ENCODE data around the gene SLC43A3.
"Not testable (repeated sequence)": the region's sequence is repeated elsewhere in the genome, so short reads cannot be mapped to it uniquely, and the experiment has no call there.

The SLC43A3 gene

DNA sequence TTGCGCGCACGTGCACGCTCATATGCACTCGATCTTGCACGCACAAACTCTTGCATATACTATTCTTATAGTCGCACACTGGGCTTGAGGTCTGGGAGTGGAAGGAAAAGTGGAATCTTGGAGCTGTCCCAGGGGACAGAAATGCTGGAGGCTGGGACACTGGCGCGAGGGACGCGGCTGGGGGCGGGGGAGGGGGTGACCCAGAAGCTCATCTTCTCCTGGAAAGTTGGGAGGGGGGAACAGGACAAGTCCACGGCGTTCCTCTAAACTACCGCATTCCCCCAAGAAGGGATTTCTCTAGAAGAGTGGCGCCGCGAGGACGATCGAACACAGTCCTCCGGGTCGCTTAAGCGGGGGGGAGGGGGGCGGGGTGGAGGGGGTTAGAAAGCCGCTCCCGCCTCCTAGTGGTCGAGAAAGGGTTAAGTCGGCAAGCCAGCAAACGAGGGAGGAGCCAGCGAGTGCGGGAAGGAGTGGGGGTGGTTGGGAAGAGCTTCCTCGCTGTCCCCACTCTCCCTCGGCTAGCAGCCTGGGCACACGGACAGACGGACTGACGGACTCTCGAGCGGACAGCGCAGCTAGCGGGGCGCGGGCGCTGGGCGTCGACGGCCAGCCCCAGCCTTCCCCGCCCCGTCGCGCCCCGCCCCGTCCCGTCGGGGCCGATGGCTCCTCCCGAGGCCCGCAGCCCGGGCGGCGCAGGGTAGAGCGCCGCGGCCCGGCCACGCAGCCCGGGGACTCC is 33.3 kb upstream of the SLC43A3 start, which contains the start of gene RTN4RL2:
Gene RTN4RL2 (plus strand): TSS at position 507 of the 736 bp plus-strand sequence. CDS start 338 bp downstream, outside the sequence.
- peak in 1 of 56 donors; percentile 14 for DNase-seq

DNA sequence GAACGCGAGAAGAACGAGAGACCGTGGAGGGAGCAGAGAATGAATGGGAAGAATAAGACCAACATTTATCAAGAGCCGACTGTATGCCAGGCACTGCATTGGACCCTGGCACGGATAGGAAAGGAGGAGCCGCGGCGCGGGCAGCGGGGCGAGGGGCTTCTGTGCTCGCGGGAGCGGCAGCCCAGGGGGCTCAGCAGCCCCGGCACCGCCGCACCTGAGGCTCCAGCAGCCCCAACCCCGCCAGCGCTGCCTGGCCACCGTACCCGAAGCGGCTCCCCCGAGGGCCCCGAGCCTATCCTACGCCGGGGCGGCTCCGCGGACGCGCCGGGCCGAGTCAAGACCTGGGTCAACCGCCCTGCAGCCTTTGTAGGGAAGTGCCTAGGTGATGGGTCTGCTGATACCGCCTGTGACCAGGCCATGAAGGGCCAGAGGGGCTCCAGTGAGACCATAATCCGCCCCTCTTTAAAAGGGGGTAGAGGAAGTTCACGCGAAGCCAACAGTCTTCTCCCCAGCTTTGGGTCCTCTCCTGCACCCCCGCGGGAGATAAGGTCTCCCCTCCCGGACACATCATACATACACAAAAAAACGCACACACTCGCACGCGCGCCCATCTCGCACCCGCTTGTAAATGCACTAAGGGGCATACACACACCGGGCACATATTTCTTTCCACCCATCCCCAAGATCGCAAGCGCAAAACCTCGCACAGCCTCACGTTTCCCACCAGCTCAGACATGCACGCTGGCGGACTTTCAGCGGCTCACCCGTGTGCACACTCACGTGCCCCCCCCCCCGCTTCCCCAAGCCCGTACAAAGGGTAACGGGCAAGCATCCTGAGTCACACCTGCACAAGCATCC is 32.5 kb upstream of the SLC43A3 start:
- no peak for DNase-seq

DNA sequence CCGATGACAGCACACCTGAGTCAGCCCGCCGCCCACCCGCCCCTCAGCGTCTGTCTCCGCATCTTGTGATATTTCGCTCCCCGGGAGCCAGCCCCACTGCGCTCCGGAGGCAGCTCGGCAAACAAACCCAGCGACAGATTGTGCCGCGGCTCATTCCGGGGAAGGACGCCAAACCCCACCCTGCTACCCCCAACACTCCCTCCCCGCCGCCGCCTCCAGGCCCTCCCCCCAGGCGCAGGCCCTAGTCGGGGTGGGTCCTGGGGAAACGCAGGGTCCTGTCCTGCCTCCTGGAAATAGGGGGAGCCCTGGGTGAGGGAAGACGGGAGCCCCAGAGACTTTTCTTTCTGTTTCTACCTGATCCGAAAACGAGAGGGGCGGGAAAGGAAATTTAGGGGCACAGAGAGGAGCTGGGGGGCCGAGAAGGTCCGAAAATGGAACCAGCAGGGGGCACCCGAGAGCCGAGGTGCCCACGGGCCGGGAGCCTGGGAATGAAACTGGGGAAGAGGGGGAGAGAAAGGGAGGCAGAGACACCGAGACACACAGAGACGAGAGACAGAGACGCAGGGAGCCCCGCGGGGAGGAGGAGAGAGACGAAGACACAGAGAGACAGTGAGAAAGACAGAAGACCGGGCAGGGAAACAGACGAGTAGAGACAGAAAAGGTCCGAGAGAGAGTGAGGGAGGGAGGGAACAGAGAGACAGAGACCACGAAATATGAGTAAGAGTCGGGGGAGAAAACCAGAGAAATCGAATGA is 31.7 kb upstream of the SLC43A3 start:
- peak in 23 of 56 donors; percentile 5 to 70 (median 23) for DNase-seq

DNA sequence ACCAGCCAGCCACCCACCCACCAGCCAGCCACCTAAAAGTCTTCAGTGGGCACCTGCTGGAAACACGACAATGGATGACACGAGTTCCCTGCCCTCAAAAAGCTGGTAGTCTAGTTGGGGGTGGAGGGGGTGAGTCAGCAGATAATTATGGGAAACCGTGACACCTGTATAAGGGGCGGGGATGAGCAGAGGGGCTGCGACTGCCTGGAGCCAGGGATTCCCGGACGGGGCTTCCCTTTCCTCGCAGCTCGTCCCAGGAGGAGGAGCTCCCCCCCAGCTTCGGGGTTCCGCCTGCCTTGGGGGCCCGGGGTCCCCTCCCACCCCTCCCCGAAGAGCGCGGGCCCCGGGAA is 31.1 kb upstream of the SLC43A3 start:
- peak in 4 of 56 donors; percentile 9 to 70 (median 21) for DNase-seq

DNA sequence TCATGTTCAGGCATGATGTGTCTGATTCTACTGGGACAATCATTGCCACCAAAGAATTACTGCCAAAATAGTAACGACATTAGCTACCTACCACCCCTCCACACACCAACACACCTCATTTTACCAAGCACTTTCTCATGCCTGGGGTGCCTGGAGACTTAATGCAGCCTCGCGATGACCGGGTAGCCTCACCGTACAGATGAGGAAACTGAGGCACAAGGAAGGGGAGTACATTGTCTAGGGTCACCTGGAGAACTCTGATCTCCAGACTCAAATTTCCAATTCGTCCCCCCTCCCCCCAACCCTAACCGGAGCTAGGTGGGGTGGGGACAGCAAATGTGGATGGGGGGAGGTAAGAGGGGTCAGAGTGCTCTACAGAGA is 30.7 kb upstream of the SLC43A3 start:
- no peak for DNase-seq

DNA sequence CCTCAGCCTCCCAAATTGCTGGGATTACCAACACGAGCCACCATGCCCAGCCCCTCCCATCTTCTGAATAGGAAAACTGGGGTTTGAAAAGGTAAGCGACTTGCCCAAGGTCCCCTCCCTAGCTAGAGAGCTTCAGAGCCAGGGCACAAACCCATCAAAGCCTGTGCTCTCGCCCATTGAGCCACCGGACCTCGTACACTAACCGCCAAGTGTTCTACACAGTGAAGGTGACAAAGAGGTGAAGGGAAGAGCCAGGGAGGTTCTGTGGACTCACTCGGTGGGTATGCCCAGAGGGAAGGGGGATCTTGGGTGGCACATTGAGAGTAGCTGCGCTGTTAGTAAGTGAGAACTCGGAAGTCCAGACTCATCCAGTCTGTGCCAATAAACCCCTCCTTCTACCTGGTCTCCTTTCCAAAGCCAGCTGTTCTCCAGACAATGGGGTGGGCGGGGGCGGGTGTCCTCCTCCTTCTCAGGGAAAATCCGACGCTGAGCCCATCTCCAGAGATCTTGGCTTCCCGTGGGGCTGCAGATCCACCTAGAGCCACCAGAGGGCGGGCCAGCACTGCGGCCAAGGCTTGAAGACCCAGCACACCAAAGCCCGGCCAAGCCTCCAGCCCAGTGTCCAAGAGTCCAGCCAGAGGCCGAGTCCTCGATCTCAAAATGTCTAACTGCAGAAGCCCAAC is 30.2 kb upstream of the SLC43A3 start:
- peak in 54 of 56 donors; percentile 7 to 91 (median 69) for DNase-seq

DNA sequence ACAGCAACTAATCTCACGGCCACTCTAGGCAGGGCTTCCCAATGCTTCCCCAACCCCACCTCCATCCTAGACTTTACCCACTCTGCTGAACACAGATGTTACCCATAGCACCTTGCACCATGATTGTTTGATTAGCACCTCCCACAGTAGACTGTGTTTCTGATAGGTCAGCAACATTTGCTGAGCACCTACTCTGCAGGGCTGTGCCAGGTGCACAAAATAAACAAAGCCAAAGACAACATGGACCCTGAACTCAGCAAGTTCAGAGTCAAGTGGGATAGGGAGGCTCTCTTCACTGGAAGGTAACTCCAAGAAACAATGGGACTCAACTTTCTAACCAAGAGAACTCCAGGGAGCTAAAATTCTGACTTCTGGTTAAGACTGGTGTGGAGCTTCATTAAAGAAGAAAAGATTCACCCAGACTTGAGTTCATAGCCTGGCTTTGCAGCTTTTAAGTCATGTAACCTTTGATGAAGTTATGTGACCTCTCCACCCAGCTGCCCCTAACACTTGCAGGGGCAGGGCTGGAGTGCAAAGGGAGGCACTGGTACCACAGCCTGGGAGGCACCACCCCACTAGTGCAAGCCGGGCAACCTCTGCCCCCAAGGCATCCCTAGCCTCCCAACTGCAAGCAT is 26.7 kb upstream of the SLC43A3 start:
- no peak for DNase-seq

DNA sequence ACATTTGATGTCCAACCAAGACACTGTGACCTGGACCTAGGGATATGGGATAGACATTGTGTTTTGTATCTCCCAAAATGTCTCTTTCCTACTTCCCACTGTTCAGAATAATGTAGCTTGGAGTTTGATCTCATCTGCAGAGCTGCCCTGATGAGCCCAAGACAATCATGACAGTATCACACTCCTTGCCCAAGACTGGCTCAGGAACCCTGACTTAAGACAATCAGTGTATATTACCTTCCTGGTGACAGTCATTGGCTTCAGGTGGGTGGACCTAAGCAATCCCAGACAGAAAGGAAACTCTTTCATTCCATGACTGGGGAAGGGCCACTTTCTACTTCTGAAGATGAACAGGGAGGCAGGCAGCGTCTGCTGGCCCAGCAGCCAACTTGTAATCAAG is 19.1 kb upstream of the SLC43A3 start:
- DNase-seq = no peak

DNA sequence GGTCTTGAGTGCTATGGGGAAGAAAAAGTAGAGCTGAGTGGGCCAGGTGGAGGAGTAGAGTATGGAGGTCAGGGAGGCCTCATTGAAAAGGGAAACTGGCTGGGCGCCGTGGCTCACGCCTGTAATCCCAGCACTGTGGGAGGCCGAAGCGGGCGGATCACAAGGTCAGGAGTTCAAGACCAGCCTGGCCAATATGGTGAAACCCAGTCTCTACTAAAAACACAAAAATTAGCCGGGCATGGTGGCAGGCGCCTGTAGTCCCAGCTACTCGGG is 18.1 kb upstream of the SLC43A3 start:
- DNase-seq = not testable (repeated sequence)

DNA sequence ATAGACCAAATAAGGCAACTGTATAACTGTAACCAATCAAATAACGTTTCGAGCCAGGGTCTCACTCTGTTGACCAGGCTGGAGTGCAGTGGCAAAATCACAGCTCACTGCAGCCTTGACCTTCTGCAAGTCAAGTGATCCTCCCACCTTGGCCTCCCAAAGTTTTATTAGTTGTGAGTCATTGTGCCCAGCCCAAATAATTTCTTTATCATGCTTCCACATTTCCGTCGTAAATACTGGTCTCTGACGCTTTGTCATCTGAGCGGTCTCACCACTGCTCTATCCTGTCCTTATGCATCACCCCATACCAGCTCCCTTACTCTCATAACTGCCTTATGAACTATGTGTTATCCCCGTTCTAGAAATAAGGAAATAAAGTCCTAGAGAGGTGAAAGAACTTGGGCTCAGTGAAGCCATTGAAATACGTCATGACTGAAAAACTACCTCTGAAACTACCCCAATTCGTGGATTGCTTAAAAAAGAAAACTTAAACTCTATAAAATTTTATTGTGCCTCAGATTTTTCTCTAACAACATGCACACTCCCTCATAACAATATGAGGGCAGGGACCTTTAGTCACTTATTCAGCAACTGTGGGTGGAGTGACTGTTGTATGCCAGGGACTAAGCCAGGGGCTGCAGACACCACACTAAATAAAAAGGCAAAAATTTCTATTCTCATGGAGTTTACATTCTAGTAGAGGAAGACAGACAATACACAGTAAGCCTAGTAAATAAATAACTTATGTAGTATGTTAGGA is 17.6 kb upstream of the SLC43A3 start:
- no peak for DNase-seq

DNA sequence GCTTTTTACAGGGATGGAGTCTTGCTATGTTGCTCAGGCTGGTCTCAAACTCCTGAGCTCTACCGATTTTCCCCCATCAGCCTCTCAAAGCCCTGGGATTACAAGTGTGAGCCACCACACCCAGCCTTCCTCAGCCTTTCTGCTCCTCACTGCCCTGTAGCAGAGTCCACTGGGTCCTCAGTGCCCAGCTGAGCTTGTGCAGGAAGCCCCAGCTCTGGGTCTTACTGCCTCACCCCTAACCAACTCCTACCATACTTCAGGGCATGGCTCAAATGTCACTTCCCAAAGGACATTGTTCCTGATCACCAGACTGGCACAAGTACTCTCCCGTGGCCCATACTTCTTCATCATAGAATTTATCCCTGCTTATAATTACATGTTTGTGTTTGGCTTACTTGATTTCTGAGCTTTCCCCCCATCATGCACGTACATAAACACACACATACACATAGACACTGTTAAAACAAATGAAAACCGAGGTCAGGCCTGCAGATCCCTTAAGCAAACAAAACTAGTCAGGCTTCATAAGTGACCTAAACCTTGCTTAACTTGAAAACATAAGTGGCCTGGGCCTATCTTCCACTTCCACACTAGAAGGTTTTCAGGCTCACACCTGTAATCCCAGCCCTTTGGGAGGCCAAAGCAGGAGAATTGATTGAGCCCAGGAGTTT is 14.0 kb upstream of the SLC43A3 start:
- no peak for DNase-seq

DNA sequence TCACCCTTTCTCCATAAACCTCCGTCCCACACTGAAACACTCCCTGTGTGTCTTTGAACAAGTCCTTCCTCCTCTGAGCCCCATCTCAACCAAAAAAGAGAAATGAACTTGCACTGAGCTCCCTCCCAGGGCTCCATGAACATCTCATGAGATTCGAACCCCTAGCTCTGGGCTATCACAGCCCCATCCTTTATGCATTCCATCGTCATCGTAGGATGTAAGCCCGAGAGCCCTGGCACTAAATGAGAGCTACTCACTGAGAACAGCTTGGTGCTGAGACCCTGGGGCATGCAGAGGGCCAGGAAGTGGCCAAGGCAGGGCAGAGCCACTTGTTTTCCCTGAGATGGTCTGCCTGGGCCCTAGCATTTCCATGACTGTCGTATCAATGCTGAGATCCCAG is 12.9 kb upstream of the SLC43A3 start:
- DNase-seq = no peak

DNA sequence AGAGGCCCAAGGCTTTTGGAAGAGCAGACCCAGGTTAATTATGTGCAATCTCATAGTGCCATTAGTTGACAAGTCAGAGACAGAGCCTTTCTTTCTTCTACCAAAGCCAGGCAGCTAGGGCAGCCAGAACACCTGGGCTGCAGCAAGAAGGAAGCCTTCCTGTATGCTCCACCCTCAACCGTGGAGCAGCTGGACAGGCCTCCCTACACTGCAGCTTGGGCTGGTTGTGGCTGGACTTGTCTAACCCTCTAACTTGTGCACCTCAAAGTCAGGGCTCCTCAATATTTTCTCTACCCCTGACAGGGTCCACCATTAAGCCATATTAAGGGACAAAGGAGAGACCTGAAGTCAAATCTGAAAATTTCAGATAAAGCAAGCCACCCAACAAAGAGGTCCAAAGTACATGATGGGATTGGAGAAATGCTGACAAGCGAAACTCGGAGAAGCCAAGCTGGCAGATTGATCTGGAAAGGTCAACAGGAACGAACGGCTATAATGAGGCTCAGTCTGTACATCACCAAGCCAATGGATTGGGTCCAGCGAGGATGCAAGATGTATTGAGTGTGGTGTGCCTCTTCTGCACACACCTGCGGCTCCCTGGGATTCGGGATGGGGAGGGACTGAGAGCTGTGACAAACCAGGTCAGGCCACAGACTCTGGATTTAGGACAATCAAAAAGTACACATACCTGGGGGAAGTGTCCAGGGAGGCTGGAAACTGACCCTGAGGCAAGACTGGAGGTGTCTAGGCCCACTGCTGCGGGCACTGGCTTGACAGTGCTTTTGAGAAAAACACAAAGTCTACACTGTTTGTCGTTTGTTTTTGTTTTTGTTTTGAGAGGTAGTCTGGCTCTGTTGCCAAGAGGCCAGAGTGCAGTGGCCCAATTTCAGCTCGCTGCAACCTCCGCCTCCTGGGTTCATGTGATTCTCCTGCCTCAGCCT is 11.7 kb upstream of the SLC43A3 start:
- no peak for DNase-seq

DNA sequence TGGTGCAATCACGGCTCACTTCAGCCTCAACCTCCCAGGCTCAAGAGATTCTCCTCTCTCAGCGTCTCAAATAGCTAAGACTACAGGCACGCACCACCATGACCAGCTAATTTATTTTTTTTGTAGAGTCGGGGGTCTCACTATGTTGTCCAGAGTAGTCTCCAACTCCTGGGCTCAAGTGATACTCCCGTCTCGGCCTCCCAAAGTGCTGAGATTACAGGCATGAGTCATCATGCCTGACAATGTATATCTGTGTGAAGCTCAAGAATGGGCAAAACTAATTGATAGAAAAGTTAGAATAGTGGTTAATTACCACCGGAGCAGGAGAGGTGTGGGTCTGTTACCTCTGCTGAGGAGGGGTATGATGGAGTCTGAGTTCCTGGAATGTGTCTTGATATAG is 9.1 kb upstream of the SLC43A3 start:
- no peak for DNase-seq

DNA sequence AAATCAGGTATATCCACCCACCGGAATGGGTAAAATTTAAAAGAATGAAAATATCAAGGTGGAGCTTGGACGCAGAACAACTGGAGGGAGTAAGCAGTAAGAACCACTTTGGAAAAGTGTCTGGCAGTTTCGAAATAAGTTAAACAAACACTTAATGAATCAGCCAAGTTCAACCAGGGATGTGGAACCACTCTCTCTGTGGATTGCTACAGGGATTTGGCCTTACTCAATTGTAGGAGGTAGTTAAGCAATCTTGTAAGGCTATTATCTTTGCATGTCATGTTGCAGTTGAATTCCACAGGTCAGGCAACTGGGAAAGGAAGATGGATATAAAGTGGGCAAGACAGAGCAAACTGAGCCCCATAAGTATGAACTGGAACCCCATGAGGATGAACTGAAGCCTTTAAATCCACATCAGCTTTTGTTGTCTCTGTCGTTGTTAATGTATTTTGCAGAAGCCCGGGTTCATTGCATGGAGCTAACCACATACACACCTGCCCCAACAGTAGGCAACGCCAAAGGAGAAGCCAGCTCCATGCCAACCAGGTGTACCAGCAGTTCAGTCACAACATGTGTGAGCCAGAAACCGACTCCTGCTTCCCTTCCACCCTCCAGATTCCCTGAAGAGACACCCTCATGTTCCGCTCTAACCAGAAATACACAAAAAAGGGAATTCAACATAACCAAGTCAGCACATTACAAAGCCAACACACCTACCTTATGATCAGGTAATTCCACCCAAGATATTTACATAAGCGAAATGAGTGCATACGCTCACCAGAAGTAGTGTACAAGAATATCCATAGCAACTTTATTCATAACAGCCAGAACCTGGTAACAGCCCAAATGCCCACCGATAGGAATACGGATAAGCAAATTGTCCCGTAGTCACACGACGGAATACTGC is 8.0 kb upstream of the SLC43A3 start:
- DNase-seq = no peak

DNA sequence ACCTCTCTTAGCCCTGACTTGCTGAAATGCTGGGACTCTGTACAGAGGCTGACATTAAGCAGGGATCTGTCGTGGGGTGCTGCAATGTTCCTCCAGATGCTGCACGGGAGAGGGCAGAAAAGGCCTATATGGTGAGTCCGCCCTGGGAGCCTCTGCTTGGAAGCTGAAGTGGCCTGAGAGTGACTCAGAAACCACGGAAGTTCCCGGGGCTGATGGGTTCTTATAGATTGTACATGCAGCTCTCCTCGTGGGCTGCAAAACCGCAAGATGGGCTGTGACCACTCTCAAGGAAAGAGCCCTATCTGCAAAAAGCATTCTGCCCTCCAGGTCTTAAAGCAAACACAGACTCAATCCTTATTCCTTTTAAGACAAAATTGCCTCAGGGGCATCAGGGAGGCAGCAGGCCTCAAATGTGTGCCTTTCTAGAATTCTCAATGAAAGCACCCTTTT is 5.8 kb upstream of the SLC43A3 start:
- no peak for DNase-seq

DNA sequence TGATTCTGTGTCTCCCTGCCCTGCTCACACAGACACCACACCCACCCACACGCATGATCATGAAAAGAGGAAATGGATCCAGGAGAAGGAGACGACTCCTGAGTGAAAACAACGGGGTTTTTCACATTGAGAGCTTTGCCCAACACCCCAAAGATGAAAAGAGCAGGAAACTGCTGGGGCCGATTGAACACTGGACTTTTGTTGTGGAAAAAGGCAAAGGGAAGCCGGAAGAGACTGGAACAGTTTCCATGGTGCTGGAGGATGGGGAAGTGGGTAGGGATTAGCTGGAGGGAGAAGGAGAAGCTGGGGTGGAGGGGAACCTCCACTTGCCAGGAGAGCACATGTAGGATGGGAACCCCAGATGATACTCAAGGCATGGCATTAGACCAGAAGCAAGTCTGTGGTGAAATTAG is 5.2 kb upstream of the SLC43A3 start:
- DNase-seq = peak in 12 of 56 donors; percentile 2 to 53 (median 10)

All from nucleus accumbens (tissue), 56 donors.